ENCODE measurements around the gene SIK2. TPM values are rescaled to one million over a fixed set of nuclear protein-coding genes. Genes with fewer than 3 reads are reported as not detected.
A peak's percentile ranks its signal among the peaks of the same experiment; 100 is the strongest.

SIK2 gene
- total RNA-seq, 2 experiments from 2014 or later: 8.9 to 10.2 TPM

DNA sequence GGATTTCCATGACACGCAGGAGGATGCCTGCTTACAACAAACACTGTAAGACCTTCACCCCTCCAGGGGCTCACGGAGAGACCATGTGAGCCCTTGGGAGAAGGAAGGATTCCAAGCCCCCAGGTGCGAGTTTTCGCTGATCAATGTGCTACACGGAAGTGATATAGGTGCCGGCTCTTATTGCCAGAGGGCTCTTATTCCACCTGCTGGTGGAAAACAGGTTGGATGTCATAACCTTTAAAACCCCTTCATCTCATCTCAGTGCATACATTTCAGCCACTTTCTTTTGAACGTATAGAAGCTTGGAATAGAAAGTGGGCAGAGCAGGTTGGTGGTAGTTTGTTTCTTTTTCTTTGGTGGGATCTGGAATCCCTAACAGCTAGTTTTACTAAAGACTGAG, 35.9 kb upstream of the SIK2 start:
- Mint-ChIP-seq H3K4me3 (no peak overlapping the region), H3K27me3 (ENCODE audit: low read depth) (peaks cover 9% of the 10 kb centered on the region), H3K9me3 (ENCODE audit: insufficient read depth) (no peaks in the 10 kb centered on the region), H3K36me3 (ENCODE audit: low read depth) (peaks cover 5% of the 10 kb centered on the region), H3K27ac (no peak overlapping the region), H3K4me1 (ENCODE audit: low read depth) (no peaks in the 10 kb centered on the region)
- ChIA-PET POLR2A (no interaction called here), CTCF (interaction anchor here (0.8 to 2.7 kb wide), 10 partner anchors 18 to 418 kb away, joined by 3 to 11 read pairs (median 4); partner anchors contain the start of gene LAYN)
- ATAC-seq (no peak), DNase-seq (no peak)

DNA sequence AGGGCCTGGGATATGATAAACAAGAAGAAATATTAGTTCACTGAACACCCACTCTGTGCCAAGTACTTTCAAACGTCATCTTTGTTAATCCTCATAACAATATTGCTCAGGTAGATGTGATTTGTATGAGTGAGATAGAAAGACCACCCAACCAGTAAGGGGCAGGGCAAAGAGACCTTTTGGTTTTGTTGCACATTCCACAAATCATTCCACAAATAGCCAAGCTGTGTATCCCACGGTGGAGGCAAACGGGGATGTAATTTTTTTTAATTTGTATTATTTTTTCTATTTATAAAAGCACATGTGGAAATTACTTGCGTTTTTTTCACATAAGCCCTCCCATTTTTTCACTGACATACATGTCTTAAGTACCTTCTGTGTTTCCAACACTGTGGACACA, 32.8 kb upstream of the SIK2 start:
- Mint-ChIP-seq H3K4me3 (no peak overlapping the region), H3K36me3 (ENCODE audit: low read depth) (no peaks in the 10 kb centered on the region), H3K4me1 (ENCODE audit: low read depth) (no peaks in the 10 kb centered on the region), H3K9me3 (ENCODE audit: insufficient read depth) (no peaks in the 10 kb centered on the region), H3K27ac (no peak overlapping the region), H3K27me3 (ENCODE audit: low read depth) (peaks cover 9% of the 10 kb centered on the region)
- ChIA-PET CTCF (interaction anchor here (1.4 kb wide), 1 partner anchor 114 kb away, joined by 3 read pairs; no protein-coding TSS in a partner anchor), POLR2A (no interaction called here)
- DNase-seq: no peak
- ATAC-seq: no peak

GRCh38 chr11:111570796-111571195, 31.5 kb upstream of the SIK2 start:
- DNase-seq (no peak), ATAC-seq (no peak)
- Mint-ChIP-seq H3K27ac (no peak overlapping the region), H3K4me1 (ENCODE audit: low read depth) (peaks cover 4% of the 10 kb centered on the region), H3K4me3 (no peak overlapping the region), H3K27me3 (ENCODE audit: low read depth) (peaks cover 11% of the 10 kb centered on the region), H3K9me3 (ENCODE audit: insufficient read depth) (no peaks in the 10 kb centered on the region), H3K36me3 (ENCODE audit: low read depth) (no peaks in the 10 kb centered on the region)
- ChIA-PET POLR2A (no interaction called here), CTCF (interaction anchor here (0.9 to 1.4 kb wide), 2 partner anchors 116 to 207 kb away, joined by 3 read pairs; no protein-coding TSS in a partner anchor)

- H3K4me1 Mint-ChIP-seq (ENCODE audit: low read depth): peaks cover 4% of the 10 kb centered on the region
- H3K27me3 Mint-ChIP-seq (ENCODE audit: low read depth): peaks cover 13% of the 10 kb centered on the region
- DNase-seq (no peak), ATAC-seq (no peak)
- no peak overlapping the region for H3K4me3 Mint-ChIP-seq
- H3K9me3 Mint-ChIP-seq (ENCODE audit: insufficient read depth): no peaks in the 10 kb centered on the region
- ChIA-PET POLR2A (no interaction called here), CTCF (interaction anchor here (2.2 kb wide), 1 partner anchor 8 kb away, joined by 5 read pairs; no protein-coding TSS in a partner anchor)
- H3K36me3 Mint-ChIP-seq (ENCODE audit: low read depth): no peaks in the 10 kb centered on the region
- no peak overlapping the region for H3K27ac Mint-ChIP-seq
These were observed 30.3 kb upstream of the SIK2 start for GRCh38 chr11:111571829-111572501.

DNA sequence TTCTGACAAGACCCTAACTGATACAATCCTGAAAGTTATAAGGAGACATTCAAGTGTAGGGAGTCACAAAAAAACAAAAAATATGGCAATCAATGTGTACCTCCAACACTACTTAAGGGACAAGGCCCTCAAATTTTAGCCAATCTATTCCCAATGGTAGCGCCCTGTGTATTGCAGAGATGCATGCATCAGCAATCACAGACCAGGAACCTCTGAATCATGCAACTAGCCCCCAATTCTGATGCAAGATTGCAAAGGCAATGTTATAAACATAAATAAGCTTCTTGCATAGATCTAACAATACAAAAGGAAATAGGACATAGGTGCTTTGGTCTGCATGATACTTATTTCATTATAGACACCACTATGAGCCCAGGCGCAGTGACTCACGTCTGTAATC, 29.7 kb upstream of the SIK2 start:
- peaks cover 13% of the 10 kb centered on the region for H3K27me3 Mint-ChIP-seq (ENCODE audit: low read depth)
- peaks cover 4% of the 10 kb centered on the region for H3K4me1 Mint-ChIP-seq (ENCODE audit: low read depth)
- POLR2A ChIA-PET: no interaction called here
- no peak overlapping the region for H3K27ac Mint-ChIP-seq
- H3K36me3 Mint-ChIP-seq (ENCODE audit: low read depth): no peaks in the 10 kb centered on the region
- no peak for ATAC-seq
- DNase-seq: no peak
- H3K4me3 Mint-ChIP-seq: no peak overlapping the region
- CTCF ChIA-PET: interaction anchor here (1.4 to 2.2 kb wide), 2 partner anchors 8 to 15 kb away, joined by 4 to 5 read pairs; no protein-coding TSS in a partner anchor
- no peaks in the 10 kb centered on the region for H3K9me3 Mint-ChIP-seq (ENCODE audit: insufficient read depth)

DNA sequence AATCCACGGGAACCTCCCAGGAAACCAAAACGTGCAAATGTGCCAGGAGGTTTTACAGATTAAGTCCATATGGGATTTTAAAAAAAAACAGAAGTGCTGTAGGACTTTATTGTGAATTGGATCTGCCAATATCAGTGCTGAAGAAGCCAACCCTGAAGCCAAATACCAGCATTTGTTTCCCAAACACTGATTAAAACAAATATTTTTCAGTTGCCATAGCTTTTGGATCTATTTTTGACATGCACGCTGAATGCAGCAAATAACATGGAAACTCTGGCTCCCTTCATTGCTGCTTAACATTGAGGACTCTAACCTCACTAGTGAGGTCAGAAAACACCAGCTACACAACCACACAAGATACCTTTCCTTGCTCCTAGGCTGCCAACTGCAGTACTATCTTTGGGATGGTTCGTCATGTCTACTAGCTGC, 28.4 kb upstream of the SIK2 start:
- H3K27ac Mint-ChIP-seq: no peak overlapping the region

DNA sequence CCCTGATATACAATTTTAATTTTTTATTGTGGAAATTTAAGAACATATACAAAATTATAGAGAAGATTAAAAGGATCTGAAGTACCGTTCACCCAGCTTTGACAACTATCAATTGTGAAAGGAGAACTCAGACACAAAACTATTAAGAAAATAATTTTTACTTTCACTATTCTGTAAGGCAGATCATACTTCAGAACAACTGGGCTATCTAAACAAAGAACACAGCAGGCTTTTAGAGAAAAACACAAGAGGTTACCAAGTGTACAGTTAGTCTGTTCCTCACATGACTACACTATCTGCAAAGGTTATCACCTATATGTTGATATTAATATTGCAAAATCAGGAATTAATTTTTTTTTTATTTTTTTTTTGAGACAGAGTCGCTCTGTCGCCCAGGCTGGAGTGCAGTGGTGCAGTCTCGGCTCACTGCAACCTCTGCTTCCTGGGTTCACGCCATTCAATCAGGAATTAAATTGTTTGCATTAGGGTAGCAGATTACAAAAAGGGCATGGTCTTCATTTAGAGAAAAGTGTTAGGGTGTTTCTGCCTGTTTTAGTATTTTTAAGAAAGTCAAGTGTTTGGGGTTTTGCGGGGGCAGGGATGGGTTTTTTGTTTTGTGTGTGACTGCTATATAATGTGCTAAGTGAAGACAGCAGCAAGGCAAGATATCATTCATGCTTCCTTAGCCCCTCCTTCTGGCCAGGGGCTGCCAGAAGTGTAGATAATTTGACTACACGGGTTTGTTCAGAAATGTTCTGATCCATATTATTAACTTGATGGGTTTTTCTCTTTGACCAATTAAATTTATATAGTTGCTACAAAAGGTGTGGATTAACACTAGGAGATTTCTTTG, 27.6 kb upstream of the SIK2 start:
- peak; percentile 58 for ATAC-seq
- no peak for DNase-seq
- H3K9me3 Mint-ChIP-seq (ENCODE audit: insufficient read depth): no peaks in the 10 kb centered on the region
- H3K4me1 Mint-ChIP-seq (ENCODE audit: low read depth): peaks cover 4% of the 10 kb centered on the region
- CTCF ChIA-PET: interaction anchor here (1.2 to 2.2 kb wide), 2 partner anchors 10 to 120 kb away, joined by 5 read pairs; no protein-coding TSS in a partner anchor
- peak overlapping the region; percentile 26 for H3K4me3 Mint-ChIP-seq
- H3K27me3 Mint-ChIP-seq (ENCODE audit: low read depth): peaks cover 13% of the 10 kb centered on the region
- POLR2A ChIA-PET: no interaction called here
- no peak overlapping the region for H3K27ac Mint-ChIP-seq
- no peaks in the 10 kb centered on the region for H3K36me3 Mint-ChIP-seq (ENCODE audit: low read depth)

More for the DNA sequence above, 28.4 kb upstream of the SIK2 start:
- H3K9me3 Mint-ChIP-seq (ENCODE audit: insufficient read depth): no peaks in the 10 kb centered on the region
- H3K36me3 Mint-ChIP-seq (ENCODE audit: low read depth): no peaks in the 10 kb centered on the region
- ATAC-seq: no peak
- H3K27me3 Mint-ChIP-seq (ENCODE audit: low read depth): peaks cover 13% of the 10 kb centered on the region
- no peak overlapping the region for H3K4me3 Mint-ChIP-seq
- DNase-seq: no peak
- ChIA-PET POLR2A (no interaction called here), CTCF (interaction anchor here (1.2 to 2.2 kb wide), 3 partner anchors 9 to 119 kb away, joined by 4 to 5 read pairs (median 5); no protein-coding TSS in a partner anchor)
- H3K4me1 Mint-ChIP-seq (ENCODE audit: low read depth): peaks cover 4% of the 10 kb centered on the region

- ChIA-PET CTCF (no interaction called here), POLR2A (no interaction called here)
- H3K27me3 Mint-ChIP-seq (ENCODE audit: low read depth): peaks cover 7% of the 10 kb centered on the region
- peaks cover 6% of the 10 kb centered on the region for H3K4me1 Mint-ChIP-seq (ENCODE audit: low read depth)
- DNase-seq (no peak), ATAC-seq (no peak)
- no peaks in the 10 kb centered on the region for H3K36me3 Mint-ChIP-seq (ENCODE audit: low read depth)
- H3K4me3 Mint-ChIP-seq: no peak overlapping the region
- H3K9me3 Mint-ChIP-seq (ENCODE audit: insufficient read depth): no peaks in the 10 kb centered on the region
- H3K27ac Mint-ChIP-seq: no peak overlapping the region
These were observed 26.5 kb upstream of the SIK2 start for GRCh38 chr11:111575740-111576139.

GRCh38 chr11:111577821-111578220, 24.4 kb upstream of the SIK2 start:
- Mint-ChIP-seq H3K27ac (no peak overlapping the region), H3K27me3 (ENCODE audit: low read depth) (peaks cover 4% of the 10 kb centered on the region), H3K36me3 (ENCODE audit: low read depth) (no peaks in the 10 kb centered on the region), H3K9me3 (ENCODE audit: insufficient read depth) (no peaks in the 10 kb centered on the region), H3K4me1 (ENCODE audit: low read depth) (peaks cover 8% of the 10 kb centered on the region), H3K4me3 (no peak overlapping the region)
- DNase-seq (no peak), ATAC-seq (no peak)
- ChIA-PET CTCF (interaction anchor here (1.2 kb wide), 1 partner anchor 199 kb away, joined by 3 read pairs; no protein-coding TSS in a partner anchor), POLR2A (no interaction called here)

DNA sequence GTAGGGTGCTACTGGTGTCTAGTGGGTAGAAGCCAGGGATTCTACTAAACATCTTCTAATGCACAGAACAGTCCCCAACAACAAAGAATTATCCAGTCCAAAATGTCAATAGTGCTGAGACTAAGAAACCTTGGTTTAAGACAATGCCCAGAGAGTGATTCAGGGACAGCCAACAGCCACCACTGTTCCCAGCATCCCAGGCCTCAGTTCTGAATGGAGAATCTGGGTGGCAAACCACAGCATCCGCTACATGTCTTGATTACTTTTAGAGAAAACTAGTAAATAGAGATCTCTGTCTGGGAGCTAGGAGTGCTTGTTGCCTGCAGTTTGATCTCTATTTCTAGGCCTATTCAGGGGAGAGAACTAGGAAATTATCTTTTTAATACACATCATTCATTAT, 20.9 kb upstream of the SIK2 start:
- no peak for DNase-seq
- Mint-ChIP-seq H3K4me3 (no peak overlapping the region), H3K4me1 (ENCODE audit: low read depth) (peaks cover 12% of the 10 kb centered on the region), H3K9me3 (ENCODE audit: insufficient read depth) (no peaks in the 10 kb centered on the region), H3K27me3 (ENCODE audit: low read depth) (peaks cover 6% of the 10 kb centered on the region), H3K36me3 (ENCODE audit: low read depth) (no peaks in the 10 kb centered on the region), H3K27ac (no peak overlapping the region)
- ATAC-seq: no peak
- ChIA-PET POLR2A (no interaction called here), CTCF (interaction anchor here (0.7 to 1.3 kb wide), 2 partner anchors 196 to 266 kb away, joined by 3 to 4 read pairs; no protein-coding TSS in a partner anchor)

DNA sequence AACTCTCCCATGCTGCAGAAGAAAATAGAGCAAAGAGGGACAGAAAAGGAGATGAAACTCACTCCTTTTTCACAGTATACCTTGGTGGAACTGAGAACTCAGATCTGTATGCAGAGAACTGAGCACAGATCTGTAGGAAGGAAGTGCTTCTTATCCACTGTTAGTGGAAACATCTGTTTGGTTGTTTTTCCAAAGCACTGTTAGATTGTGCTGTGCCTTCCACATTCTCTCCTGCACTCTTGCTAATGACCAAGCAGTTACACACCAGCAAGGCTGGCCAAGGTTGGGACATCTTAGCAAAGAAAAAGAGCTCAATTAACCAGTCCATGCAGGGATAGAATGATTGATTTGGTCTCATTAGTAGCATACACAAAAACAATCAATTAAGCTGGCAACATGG, 20.1 kb upstream of the SIK2 start:
- no peak overlapping the region for H3K27ac Mint-ChIP-seq
- H3K36me3 Mint-ChIP-seq (ENCODE audit: low read depth): no peaks in the 10 kb centered on the region
- POLR2A ChIA-PET: no interaction called here
- CTCF ChIA-PET: interaction anchor here (0.7 to 2.0 kb wide), 5 partner anchors 23 to 265 kb away, joined by 3 to 7 read pairs (median 3); no protein-coding TSS in a partner anchor
- peaks cover 4% of the 10 kb centered on the region for H3K27me3 Mint-ChIP-seq (ENCODE audit: low read depth)
- H3K4me1 Mint-ChIP-seq (ENCODE audit: low read depth): peaks cover 12% of the 10 kb centered on the region
- H3K4me3 Mint-ChIP-seq: no peak overlapping the region
- ATAC-seq (no peak), DNase-seq (no peak)
- no peaks in the 10 kb centered on the region for H3K9me3 Mint-ChIP-seq (ENCODE audit: insufficient read depth)

- DNase-seq (no peak), ATAC-seq (no peak)
- POLR2A ChIA-PET: no interaction called here
- H3K9me3 Mint-ChIP-seq (ENCODE audit: insufficient read depth): no peaks in the 10 kb centered on the region
- H3K36me3 Mint-ChIP-seq (ENCODE audit: low read depth): no peaks in the 10 kb centered on the region
- CTCF ChIA-PET: interaction anchor here (0.7 to 2.0 kb wide), 5 partner anchors 22 to 263 kb away, joined by 3 to 7 read pairs (median 4); no protein-coding TSS in a partner anchor
- peaks cover 12% of the 10 kb centered on the region for H3K4me1 Mint-ChIP-seq (ENCODE audit: low read depth)
- peaks cover 4% of the 10 kb centered on the region for H3K27me3 Mint-ChIP-seq (ENCODE audit: low read depth)
- no peak overlapping the region for H3K27ac Mint-ChIP-seq
- no peak overlapping the region for H3K4me3 Mint-ChIP-seq
These were observed 19.4 kb upstream of the SIK2 start for GRCh38 chr11:111582881-111583280.
